ENCODE results near the gene ANKHD1. TPM values are rescaled to one million over a fixed set of nuclear protein-coding genes. Genes with fewer than 3 reads are reported as not detected.

Gene ANKHD1
- total RNA-seq, 1 experiment from 2014 or later = 140 TPM

DNA sequence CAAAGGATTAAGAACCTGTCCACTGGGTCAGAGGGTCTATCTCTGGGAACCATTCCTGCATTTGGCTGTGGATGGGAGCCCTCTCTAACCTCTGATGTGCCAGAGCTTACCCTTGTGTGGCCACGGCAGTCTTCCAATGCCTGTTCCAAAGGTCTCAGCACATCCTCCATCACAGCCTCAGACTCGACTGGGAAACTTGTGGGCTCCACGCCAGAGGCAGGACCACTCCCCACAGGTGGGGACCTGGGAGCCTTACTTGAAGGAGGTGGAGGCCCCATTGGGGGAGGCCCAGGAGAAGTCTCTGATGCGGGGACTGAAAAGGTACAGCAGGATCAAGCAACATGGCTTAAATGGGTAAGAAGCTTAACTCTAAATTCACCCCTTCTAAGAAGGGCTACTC lies 150.2 kb downstream of the ANKHD1 start:
- ChIA-PET CTCF (no interaction called here), POLR2A (interaction anchor here (0.7 kb wide), 1 partner anchor 148 kb away, joined by 5 read pairs; no protein-coding TSS in a partner anchor)
- DNase-seq (ENCODE audit: low read depth, low spot score) = no peak
- peaks cover 49% of the 10 kb centered on the region for H3K4me1 ChIP-seq (ENCODE audit: control insufficient read depth, insufficient read depth, low read length)
- BruUV-seq (replicated peaks) = no TSS peak
- intact Hi-C loops (cut with micrococcal nuclease; ENCODE audit: unreplicated experiment) = no loop called here
- no peak overlapping the region for H3K4me3 ChIP-seq (ENCODE audit: low read depth in 2 of 2, low read length in 2 of 2)
- H3K27ac ChIP-seq (ENCODE audit: low read length) = no peak overlapping the region
- in situ Hi-C loops (cut with HindIII; ENCODE audit: low pct_unique_long_range_greater_than_20kb, low sequenced_read_pairs) = no loop called here
- no peaks in the 10 kb centered on the region for H3K9me3 ChIP-seq (ENCODE audit: control insufficient read depth, insufficient read depth, low read depth, low read length)
- no peak for ATAC-seq
- H3K36me3 ChIP-seq (ENCODE audit: control insufficient read depth, insufficient read depth, low read length) = peaks cover 10% of the 10 kb centered on the region; the same call in 1 of the 2 replicates
- no peaks in the 10 kb centered on the region for H3K27me3 ChIP-seq (ENCODE audit: control insufficient read depth, insufficient read depth, low read length)
- TF ChIP-seq SIN3A (IDR thresholded peaks at IDR 0.05; ENCODE audit: borderline replicate concordance, insufficient read depth, low read depth, low read length) (no peak), TCF7L2 (IDR thresholded peaks at IDR 0.05; ENCODE audit: low read depth, low read length) (no peak), POLR2AphosphoS5 (IDR thresholded peaks at IDR 0.05; ENCODE audit: low read depth, low read length) (no peak)
- TF ChIP-seq, protein P1, sequence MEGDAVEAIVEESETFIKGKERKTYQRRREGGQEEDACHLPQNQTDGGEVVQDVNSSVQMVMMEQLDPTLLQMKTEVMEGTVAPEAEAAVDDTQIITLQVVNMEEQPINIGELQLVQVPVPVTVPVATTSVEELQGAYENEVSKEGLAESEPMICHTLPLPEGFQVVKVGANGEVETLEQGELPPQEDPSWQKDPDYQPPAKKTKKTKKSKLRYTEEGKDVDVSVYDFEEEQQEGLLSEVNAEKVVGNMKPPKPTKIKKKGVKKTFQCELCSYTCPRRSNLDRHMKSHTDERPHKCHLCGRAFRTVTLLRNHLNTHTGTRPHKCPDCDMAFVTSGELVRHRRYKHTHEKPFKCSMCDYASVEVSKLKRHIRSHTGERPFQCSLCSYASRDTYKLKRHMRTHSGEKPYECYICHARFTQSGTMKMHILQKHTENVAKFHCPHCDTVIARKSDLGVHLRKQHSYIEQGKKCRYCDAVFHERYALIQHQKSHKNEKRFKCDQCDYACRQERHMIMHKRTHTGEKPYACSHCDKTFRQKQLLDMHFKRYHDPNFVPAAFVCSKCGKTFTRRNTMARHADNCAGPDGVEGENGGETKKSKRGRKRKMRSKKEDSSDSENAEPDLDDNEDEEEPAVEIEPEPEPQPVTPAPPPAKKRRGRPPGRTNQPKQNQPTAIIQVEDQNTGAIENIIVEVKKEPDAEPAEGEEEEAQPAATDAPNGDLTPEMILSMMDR (IDR thresholded peaks at IDR 0.05) = no peak
- TF ChIP-seq, protein P2, sequence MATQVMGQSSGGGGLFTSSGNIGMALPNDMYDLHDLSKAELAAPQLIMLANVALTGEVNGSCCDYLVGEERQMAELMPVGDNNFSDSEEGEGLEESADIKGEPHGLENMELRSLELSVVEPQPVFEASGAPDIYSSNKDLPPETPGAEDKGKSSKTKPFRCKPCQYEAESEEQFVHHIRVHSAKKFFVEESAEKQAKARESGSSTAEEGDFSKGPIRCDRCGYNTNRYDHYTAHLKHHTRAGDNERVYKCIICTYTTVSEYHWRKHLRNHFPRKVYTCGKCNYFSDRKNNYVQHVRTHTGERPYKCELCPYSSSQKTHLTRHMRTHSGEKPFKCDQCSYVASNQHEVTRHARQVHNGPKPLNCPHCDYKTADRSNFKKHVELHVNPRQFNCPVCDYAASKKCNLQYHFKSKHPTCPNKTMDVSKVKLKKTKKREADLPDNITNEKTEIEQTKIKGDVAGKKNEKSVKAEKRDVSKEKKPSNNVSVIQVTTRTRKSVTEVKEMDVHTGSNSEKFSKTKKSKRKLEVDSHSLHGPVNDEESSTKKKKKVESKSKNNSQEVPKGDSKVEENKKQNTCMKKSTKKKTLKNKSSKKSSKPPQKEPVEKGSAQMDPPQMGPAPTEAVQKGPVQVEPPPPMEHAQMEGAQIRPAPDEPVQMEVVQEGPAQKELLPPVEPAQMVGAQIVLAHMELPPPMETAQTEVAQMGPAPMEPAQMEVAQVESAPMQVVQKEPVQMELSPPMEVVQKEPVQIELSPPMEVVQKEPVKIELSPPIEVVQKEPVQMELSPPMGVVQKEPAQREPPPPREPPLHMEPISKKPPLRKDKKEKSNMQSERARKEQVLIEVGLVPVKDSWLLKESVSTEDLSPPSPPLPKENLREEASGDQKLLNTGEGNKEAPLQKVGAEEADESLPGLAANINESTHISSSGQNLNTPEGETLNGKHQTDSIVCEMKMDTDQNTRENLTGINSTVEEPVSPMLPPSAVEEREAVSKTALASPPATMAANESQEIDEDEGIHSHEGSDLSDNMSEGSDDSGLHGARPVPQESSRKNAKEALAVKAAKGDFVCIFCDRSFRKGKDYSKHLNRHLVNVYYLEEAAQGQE (IDR thresholded peaks at IDR 0.05; ENCODE audit: insufficient read depth in 1 of 2, low read depth in 2 of 2, low read length in 1 of 2) = no peak

DNA sequence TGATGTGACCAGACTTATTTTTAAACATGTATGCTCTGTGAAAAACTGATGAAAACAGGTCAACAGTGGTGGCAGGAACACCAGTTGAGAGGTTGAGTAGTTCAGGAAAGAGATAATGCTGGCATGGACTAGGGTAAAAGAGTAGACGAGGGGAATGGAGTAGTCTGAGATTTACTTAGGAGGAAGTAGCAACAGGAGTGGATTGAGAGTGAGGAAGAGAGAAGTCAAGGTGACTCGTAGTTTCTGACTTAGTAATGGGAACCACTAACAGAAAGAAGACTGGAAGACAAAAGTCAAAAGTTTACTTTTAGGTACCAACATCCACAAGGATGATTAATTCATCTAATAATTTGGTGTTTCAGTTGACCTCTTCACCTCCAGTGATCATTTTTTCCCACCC lies 152.0 kb downstream of the ANKHD1 start:
- Histone ChIP-seq H3K4me3 (ENCODE audit: low read depth in 2 of 2, low read length in 2 of 2) (no peak overlapping the region), H3K27me3 (ENCODE audit: control insufficient read depth, insufficient read depth, low read length) (no peaks in the 10 kb centered on the region), H3K9me3 (ENCODE audit: control insufficient read depth, insufficient read depth, low read depth, low read length) (no peaks in the 10 kb centered on the region), H3K4me1 (ENCODE audit: control insufficient read depth, insufficient read depth, low read length) (peaks cover 37% of the 10 kb centered on the region), H3K36me3 (ENCODE audit: control insufficient read depth, insufficient read depth, low read length) (peaks cover 10% of the 10 kb centered on the region; the same call in 1 of the 2 replicates), H3K27ac (ENCODE audit: low read length) (no peak overlapping the region)
- no peak for DNase-seq (ENCODE audit: low read depth, low spot score)
- TF ChIP-seq TCF7L2 (IDR thresholded peaks at IDR 0.05; ENCODE audit: low read depth, low read length) (no peak), SIN3A (IDR thresholded peaks at IDR 0.05; ENCODE audit: borderline replicate concordance, insufficient read depth, low read depth, low read length) (no peak), POLR2AphosphoS5 (IDR thresholded peaks at IDR 0.05; ENCODE audit: low read depth, low read length) (no peak)
- TF ChIP-seq, protein P1 (IDR thresholded peaks at IDR 0.05) = no peak
- TF ChIP-seq, protein P2 (IDR thresholded peaks at IDR 0.05; ENCODE audit: insufficient read depth in 1 of 2, low read depth in 2 of 2, low read length in 1 of 2) = no peak
- ATAC-seq = no peak
- ChIA-PET POLR2A (interaction anchor here (0.6 kb wide), 1 partner anchor 104 kb away, joined by 3 read pairs; no protein-coding TSS in a partner anchor), CTCF (no interaction called here)
- in situ Hi-C loops (cut with HindIII; ENCODE audit: low pct_unique_long_range_greater_than_20kb, low sequenced_read_pairs) = no loop called here
- BruUV-seq (replicated peaks) = no TSS peak
- intact Hi-C loops (cut with micrococcal nuclease; ENCODE audit: unreplicated experiment) = no loop called here
